HT1080 (cell line): ENCODE results near the gene IGSF23. TPM values are rescaled to one million over a fixed set of nuclear protein-coding genes. Genes with fewer than 3 reads are reported as not detected.
A peak's percentile ranks its signal among the peaks of the same experiment; 100 is the strongest.

Experiments used
- DNase-seq: peaks from one replicate; pipeline ENCODE4 v3.0.0-alpha.2; 2015; ENCODE audit warnings: low read depth
- total RNA-seq: library from RNA; depleted of rRNA; stranded (reverse); fragments of >200 nt; shearing (Covaris generic); gene quantifications from 2 replicates; pipeline ENCODE4 v1.2.3, GENCODE V29; 2014

The IGSF23 gene
- total RNA-seq, 1 experiment from 2014 or later: not detected

DNA sequence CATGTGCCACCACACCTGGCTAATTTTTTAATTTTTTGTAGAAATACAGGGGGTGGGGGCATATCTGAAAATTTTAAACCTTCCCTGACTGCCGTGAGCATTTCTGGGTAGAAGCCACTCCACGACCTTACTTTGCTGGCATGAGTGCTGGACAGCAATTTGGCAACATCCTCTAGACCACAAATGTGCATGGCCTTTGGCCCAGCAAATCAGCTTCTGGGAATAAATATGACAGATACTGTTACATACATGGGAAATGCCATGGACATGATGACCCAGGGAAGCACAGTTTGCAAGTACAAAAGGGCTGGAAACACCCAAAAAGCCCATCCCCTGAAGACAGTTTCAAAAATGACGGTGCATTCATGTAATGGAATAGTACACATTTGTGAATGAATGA lies 27.2 kb downstream of the IGSF23 start:
- no peak for DNase-seq

DNA sequence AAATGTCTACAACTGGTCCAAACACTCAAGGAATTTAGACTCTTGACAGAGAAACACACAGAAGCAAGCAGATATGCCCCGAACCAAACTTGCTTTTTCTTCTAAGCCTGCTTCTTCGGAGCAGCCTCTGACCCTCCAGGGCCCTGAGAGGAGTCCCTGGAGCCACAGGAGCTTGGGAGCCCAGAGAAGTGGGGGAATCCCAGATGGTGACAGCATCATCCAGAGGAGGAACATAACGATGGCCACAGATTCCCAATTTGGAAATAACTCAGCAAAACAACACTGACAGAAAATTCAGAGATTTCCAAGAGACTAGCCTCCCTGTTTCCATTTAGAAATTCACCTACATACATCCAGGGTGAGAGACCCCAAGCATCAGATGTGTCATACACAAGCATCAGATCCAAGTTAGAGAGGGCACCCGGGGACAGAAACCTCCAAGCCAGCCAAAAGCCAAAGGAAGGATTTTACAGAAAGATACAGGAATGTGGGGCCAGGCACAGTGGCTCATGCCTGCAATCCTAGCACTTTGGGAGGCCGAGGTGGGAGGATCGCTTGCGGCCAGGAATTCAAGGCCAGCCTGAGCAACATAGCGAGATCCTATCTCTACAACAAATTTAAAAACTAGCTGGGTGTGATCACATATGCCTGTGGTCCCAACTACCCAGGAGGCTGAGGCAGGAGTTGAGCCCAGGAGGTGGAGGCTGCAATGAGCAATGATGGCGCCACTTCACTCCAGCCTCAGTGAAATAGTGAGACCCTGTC lies 28.3 kb downstream of the IGSF23 start:
- no peak for DNase-seq

DNA sequence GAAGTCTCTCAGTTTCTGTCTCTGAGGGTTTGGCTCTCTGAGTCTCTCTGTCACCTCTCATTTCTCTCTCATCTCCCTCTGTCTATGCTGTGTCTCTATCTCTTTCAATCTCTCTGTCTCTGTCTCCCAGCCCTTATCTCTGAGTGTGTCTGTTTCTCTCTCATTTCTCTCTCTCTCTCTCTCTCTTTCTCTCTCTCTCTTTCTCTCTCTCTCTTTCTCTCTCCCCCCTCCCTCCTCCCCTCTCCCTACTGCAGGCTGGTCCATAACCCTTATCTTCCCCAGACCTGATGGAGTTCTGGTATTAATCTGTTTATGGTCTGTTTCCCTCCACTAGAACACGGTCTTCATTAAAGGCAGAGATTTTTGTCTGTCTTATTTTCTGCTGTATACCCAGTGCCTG lies 29.0 kb downstream of the IGSF23 start:
- DNase-seq: no peak

DNA sequence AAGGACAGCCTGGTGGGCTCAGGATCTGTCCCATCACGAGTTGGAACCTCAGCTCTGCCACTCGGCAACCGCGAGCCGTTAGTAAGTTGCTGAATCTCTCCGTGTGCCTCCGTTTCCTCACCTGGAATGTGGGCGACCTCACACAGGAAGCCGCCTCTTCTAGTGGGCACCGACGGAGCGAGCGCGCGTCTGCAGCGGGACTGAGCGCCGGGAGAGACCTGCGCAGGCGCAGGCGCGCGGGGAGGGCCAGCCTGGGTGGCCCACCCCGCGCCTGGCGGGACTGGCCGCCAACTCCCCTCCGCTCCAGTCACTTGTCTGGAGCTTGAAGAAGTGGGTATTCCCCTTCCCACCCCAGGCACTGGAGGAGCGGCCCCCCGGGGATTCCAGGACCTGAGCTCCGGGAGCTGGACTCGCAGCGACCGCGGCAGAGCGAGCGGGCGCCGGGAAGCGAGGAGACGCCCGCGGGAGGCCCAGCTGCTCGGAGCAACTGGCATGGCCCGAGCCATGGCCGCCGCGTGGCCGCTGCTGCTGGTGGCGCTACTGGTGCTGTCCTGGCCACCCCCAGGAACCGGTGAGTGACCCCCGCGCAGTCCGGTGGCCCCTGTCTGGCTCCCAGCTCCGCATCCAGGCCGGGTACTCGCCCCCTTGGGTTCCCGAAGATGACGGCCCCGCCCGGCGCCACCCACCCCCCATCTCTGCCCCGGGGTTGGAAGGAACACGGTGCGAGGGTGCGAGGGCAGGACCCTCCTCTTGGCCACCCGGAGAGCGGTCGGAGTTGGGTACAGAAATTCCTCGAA lies 30.4 kb downstream of the IGSF23 start, which contains the start of gene PVR:
TSS of gene PVR (plus strand) at position 306 of the 797 bp plus-strand sequence. CDS start at position 493, 187 bp downstream.
- peak; percentile 83 for DNase-seq

DNA sequence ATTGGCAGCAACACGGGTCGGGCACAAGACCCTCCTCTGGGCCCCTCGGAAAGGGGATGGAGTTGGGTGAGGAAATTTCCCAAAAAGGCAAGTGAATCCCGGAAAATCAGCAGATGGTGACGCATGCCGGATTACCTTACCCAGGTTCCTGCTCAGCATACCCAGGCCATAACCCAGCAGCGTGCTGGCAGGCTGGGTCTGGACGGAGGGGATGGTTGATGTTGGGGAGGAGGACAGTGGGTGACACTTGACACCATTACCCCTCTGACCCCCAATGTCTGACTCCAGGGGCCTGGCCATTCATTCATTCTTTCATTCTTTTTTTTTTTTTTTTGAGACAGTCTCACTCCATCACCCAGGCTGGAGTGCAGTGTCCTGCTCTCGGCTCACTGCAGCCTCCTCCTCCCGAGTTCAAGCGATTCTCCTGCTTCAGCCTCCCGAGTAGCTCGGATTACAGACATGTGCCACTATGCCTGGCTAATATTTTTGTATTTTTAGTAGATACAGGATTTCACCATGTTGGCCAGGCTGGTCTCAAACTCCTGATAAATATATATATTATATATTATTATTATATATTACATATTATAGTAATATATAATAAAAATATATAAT lies 31.1 kb downstream of the IGSF23 start:
- peak; percentile 64 for DNase-seq

DNA sequence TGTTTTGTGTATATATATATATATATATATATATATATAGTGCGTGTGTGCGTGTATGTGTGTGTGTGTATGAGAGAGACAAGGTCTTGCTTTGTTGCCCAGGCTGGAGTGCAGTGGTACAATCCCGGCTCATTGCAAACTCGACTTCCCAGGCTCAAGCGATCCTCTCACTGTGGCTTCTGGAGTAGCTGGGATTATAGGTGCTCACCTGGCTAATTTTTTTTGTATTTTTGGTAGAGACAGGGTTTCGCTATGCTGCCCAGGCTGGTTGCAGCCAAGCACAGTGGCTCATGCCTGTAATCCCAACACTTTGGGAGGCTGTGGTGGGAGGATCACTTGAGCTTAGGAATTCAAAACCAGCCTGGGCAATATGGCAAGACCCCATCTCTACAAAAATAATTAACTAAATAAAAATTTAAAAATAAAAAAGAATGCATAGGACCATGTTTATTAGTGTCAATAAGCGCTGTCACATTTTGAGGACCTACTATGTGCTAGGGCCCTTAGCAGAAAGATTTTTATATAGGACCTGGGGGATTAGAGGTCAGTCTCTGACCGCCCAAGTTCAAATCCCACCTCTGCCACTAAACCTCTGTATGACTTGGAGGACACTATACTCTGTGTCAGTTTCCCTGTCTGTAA lies 32.2 kb downstream of the IGSF23 start:
- no peak for DNase-seq

DNA sequence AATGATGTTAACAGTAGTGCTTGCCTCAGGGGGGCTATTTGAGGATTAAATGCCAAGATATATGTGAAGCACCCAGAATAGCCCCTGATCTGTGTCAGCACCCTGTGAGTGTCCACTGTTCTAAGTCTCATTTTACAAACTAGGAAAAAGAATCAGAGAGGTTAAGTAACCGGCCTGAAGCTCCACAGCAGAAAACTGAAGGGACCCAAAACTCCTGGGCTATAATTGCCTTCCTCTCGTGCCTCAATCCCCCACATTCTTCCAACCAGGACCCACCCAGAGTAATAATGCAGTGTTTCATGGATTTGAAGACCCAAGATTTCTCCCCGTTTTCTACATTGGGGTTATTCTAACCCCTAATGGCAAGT lies 32.7 kb downstream of the IGSF23 start:
- DNase-seq: no peak

DNA sequence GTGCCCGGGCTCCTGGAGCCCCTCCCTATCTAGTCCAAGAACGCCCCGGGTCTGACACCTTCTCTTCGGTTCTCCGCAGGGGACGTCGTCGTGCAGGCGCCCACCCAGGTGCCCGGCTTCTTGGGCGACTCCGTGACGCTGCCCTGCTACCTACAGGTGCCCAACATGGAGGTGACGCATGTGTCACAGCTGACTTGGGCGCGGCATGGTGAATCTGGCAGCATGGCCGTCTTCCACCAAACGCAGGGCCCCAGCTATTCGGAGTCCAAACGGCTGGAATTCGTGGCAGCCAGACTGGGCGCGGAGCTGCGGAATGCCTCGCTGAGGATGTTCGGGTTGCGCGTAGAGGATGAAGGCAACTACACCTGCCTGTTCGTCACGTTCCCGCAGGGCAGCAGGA lies 33.8 kb downstream of the IGSF23 start:
- no peak for DNase-seq

DNA sequence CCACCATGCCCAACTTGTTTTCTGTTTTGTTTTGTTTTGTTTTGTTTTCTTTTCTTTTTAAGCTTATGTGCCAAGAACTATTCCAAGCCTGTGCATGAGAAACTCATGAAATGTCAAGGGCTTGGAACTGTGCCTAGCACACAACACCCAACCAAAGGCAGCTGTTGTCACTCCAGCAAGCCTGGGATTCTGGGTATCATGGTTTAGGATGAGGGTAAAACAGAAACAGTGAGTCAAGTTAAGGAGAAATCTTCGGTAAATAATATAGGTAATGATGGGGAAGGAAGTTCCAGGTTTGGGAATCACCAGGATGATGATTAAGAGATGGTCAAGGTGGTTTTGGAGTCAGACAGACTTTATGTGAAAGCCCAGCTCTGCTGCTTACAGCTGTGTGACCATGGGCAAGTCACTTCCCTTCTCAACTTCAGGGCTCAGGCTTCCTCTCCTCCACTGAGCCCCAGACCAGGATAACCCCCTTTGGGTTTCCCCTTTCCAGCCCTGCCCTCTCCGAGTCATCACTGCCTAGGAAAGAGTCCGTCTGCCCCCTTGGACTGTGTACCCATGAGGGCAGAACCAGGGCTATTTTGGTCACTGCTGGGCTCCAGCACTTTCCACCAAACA lies 35.4 kb downstream of the IGSF23 start:
- peak; percentile 51 for DNase-seq

DNA sequence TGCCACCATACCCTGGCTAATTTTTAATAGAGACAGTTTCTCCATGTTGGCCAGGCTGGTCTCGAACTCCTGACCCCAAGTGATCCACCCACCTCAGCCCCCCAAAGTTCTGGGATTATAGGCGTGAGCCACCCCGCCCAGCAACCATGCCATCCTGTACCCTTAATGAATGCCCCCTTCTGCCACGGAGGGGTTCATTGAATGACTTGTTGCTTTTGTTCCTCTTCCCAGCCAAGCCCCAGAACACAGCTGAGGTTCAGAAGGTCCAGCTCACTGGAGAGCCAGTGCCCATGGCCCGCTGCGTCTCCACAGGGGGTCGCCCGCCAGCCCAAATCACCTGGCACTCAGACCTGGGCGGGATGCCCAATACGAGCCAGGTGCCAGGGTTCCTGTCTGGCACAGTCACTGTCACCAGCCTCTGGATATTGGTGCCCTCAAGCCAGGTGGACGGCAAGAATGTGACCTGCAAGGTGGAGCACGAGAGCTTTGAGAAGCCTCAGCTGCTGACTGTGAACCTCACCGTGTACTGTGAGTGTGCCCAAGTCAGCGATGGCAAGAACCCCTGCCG lies 36.3 kb downstream of the IGSF23 start:
- no peak for DNase-seq

DNA sequence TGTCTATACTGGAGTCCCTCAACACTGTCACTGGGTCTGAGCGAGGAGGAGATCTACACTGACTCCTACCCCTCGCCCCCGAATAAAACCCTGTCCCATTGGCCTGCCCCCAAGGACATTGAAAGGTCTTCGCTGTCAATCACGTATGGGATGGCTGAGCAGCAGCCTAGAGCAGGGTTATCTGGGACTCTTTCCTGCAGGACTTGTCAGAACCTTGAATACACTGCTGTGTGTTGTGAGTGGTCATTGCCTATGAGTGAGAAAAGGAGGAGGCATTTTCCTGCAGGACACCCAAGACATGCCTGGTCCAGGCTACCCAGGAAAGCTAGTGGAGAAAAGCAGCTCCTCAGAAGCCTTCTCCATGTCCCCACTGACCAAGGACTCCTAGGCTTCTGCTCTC lies 40.0 kb downstream of the IGSF23 start:
- no peak for DNase-seq

DNA sequence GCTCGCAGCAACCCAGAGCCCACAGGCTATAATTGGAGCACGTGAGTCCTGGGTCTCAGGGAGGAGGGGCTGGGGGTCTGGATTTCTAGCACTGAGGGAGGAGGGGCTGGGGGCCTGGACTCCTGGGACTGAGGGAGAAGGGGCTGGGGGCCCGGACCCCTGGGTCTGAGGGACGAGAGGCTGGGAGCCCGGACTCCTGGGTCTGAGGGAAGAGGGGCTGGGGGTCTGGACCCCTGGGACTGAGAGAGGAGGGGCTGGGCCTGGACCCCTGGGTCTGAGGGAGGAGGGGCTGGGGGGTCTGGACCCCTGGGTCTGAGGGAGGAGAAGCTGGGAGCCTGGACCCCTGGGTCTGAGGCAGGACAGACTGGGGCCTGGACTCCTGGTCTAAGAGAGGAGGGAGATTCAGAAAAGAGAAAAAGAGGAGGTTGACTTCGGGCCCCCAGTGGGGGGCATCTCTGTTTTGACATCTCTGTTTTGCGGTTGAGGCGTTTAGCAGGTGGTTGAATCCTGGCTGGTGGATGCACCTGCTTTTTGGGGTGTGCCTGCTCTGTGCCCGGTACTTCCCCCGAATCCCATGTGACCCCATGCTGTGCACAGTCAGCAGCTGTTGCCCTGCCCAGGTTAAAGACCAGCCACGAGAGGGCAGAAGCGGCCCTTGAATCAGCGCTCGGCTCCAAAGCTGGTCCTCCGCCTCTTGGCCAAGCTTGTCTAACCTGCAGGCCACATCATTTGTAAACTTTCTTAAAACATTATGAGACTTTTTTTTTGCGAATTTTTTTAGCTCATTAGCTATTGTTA lies 40.8 kb downstream of the IGSF23 start:
- DNase-seq: peak; percentile 49

DNA sequence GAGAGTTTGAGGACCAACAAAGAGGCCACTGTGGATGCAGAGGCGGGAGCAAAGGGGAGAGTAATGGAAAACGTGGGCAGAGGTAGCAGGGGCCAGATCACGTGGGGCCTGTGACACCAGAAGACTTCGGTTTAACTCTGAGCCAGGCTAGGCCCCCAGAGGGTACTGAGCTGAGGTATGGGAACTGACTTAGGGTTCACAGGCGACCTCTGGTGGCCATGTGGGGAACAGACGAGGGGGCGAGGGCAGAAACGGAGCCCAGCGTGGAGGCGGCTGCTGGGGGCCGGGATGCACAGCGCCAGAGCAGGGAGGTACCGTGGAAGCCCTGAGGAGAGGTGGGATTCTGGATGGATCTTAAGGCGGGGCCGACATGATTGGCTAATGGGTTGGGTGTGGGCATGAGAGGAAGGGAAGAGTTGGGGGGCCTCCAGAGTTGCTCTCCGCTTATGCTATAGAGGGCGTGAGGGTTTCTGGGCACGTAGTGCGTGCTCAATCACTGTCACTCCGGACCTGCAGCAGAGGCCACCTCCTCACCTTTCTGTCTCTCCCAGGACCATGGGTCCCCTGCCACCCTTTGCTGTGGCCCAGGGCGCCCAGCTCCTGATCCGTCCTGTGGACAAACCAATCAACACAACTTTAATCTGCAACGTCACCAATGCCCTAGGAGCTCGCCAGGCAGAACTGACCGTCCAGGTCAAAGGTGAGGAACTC lies 44.0 kb downstream of the IGSF23 start:
- DNase-seq: peak; percentile 55

DNA sequence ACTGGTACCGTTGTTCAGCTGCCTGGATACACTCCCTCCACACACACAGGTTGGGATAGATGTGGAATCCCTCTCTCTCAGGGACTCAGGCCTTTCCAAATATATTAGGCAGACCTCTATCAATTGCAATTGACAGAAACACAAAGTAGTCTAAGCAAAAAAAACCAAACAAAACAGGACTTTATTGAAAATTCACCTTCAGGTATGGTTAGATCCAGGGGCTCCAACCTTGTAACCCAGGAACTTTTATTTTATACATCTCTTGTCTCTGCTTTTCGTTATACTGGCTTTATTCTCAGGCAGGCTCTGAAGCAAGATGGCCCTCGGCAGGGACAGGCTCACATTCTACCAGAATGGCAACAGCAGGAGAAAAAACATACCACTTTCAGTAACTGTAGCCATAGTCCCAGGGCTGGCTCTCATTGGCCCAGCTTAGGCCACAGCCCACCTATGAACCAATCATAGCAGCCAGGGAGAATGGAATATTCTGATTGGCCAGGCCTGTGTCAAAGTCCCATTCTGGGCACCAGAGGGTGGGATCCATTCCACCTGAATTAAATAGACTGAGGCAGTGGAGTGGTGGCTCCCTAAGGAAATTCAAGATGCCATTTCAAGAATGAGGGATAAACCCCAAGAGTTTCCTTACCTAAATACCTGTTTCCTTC lies 44.8 kb downstream of the IGSF23 start:
- DNase-seq: no peak

DNA sequence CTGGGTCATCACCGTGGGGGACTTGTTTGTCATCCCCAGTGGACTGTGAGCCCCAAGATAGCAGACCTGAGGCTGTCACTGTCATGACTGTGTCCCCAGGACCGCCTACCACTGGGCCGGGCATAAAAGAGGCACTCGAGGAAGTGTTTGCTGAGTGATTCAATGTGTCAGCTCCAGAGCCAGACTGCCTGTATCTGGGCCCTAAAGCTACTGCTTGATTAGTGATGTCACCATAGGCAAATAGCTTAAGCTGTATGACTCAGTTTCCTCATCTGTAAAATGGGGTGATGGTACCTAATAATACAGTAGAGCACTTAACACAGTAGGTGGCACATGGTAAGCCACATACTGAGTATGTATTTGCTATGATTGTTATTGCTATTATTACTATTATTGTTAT lies 46.7 kb downstream of the IGSF23 start:
- DNase-seq: no peak

DNA sequence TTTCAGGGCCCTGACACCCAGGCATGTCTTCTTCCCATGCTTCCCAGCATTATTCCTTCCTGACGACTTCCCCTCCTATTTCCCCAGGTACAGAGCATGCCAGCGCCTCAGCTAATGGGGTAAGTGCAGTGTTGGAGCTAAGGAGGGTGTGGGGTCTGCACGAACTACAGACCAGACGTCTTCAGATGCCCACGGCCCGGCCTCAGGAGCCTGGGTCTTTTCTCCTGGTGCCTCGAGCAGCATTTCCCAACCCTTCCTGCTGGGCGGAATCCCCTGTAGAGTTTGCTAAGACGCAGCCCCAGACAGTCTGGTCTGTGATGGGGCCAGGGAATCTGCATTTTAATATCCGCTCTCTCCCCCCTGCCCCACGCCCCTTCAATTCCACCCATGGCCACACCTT lies 47.8 kb downstream of the IGSF23 start:
- no peak for DNase-seq

DNA sequence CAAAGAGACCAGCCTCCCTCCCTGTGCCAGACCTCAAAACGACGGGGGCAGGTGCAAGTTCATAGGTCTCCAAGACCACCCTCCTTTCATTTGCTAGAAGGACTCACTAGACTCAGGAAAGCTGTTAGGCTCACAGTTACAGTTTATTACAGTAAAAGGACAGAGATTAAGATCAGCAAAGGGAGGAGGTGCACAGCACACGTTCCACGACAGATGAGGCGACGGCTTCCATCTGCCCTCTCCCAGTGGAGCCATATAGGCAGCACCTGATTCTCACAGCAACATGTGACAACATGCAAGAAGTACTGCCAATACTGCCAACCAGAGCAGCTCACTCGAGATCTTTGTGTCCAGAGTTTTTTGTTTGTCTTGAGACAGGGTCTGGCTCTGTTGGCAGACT lies 48.5 kb downstream of the IGSF23 start:
- DNase-seq: no peak

DNA sequence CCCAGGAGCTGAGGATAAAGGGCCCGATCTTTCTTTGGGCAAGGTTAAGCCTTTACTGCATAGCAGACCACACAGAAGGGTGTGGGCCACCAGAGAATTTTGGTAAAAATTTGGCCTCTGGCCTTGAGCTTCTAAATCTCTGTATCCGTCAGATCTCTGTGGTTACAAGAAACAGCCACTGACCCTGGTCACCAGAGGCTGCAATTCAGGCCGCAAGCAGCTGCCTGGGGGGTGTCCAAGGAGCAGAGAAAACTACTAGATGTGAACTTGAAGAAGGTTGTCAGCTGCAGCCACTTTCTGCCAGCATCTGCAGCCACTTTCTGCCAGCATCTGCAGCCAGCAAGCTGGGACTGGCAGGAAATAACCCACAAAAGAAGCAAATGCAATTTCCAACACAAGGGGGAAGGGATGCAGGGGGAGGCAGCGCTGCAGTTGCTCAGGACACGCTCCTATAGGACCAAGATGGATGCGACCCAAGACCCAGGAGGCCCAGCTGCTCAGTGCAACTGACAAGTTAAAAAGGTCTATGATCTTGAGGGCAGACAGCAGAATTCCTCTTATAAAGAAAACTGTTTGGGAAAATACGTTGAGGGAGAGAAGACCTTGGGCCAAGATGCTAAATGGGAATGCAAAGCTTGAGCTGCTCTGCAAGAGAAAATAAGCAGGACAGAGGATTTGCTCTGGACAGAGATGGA lies 49.5 kb downstream of the IGSF23 start:
- DNase-seq: no peak
